Measurements from ENCODE around the gene SLC6A4.
"Not testable (repeated sequence)": the region's sequence is repeated elsewhere in the genome, so short reads cannot be mapped to it uniquely, and the experiment has no call there.

The SLC6A4 gene

DNA sequence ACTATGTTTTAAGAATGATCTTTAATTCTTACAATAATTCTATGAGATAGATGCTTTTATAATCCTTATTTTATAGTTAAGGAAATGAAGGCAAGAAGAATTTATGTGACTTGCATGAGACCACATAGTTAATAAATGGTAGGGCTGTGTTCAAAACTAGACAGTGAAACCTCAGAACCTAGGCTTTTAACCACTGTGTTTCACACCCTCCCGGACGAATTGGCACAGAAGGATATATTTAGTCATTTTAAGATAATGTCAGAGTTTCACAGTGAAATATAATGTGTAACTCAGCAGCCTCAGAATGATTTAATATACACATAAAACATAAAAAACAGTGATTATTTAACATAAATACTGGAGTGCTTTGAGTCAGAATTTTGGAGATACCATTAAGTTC, 61.8 kb downstream of the SLC6A4 start:
- DNase-seq (ENCODE audit: low read depth in 2 of 2): no peak

DNA sequence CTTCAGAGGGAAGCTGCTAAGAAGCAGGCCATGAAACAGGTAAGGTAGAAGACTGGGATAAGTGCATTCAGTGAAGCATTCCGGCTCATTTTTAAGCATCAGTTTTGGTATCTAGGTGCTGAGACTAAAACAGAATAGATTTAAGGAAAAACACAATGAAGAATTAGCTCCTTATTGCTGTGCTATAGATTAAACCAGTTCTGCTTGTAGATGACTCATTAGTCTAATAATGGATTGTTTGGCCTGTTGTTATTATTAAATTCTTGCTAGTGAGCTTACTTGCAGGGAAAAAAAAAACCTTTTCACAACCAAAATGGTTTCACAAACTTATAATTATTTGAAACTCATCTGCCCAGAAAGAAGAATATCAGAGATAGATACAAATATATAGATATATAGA, 62.9 kb downstream of the SLC6A4 start:
- DNase-seq (ENCODE audit: low read depth in 2 of 2): no peak

DNA sequence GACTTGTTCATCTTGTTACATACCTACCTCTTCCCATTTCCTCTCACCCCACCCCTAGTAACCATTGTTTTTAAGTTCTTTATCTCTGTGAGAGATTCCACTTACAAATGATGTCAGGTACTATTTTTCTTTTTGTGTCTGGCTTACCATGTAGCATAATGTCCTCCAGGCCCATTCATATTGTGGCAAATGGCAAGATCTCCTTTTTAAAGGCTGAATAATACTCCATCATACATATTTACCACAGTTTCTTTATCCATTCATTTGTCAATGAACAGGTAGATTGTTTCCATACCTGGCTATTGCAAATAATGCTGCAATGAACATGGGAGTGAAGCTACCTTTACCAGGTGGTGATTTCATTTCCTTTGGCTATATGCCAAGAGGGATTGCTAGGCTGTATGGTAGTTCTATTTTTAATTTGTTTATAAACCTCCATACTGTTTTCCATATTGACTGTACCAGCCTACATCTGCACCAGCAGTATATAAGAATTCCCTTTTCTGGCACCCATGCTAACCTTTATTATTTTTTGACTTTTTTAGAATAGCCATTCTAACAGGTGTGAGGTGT, 65.0 kb downstream of the SLC6A4 start:
- DNase-seq (ENCODE audit: low read depth in 2 of 2): no peak

DNA sequence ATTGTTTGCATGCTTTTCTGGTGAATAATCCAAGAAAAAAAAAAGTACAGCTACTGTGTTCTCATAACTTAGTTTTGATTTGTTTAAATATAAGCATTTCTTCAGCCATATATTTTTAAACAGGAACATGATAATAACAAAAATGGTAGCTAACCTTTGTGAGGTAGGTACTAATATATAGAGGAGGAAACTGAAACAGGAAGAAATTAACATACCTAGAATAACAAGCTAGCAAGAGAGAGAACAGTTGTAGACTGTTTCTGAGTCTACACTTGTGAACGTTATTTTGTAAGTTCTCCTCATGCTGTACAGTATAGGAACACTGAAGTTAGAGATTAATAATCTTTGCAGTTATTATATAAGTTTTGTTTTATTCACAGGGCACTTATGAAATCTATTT, 69.5 kb downstream of the SLC6A4 start:
- DNase-seq (ENCODE audit: low read depth in 2 of 2): no peak

DNA sequence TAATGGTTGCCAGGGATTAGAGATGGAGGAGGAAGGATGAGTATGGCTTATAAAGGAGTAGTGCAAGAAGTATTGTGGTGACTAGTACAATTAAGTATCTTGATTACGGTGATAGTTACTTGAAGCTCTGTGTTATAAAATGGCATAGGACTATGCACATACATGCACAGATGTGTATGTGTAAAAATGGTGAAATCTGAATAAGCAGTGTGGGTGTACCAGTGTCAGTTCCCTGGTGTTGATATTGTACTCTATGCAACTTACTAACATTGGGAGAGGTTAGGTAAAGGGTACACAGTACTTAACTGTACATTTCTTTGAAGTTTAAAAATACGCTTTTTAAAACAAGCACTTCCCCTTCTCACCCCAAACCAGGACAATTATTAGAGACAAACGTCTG, 70.3 kb downstream of the SLC6A4 start:
- DNase-seq (ENCODE audit: low read depth in 2 of 2): no peak

DNA sequence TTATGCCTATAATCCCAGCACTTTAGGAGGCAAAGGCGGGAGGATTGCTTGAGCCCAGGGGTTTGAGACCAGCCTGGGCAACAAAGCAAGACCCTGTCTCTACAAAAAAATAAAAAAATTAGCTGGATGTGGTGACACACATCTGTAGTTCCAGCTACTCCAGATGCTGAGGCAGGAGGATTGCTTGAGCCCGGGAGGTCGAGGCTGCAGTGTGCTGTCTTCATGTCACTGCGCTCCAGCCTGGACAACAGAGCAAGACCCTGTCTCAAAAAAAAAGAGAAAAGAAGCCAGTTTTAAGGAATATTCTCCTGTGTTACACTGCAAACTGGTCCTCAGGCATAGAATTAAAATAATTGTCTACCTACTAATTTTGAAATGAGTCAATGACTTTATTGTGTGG, 71.0 kb downstream of the SLC6A4 start:
- no peak for DNase-seq (ENCODE audit: low read depth in 2 of 2)

DNA sequence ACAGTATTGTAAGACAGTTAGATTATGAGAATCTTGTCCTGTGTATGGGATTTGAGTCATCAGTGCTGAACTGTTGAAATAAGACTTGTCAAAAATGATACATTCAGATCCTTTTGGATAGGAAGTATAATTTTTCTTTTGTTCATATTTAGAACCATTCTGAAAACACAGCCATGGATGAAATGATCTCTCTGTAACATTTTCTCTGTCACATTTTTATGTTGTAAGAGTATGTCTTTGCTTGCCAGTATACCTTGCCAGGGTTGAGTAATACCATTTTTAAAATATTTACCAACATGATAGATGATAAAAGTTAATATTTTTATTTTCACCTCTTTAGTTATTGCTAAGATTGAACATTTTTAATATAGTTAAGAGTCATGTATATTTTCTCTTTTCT, 73.9 kb downstream of the SLC6A4 start:
- DNase-seq (ENCODE audit: low read depth in 2 of 2): no peak

DNA sequence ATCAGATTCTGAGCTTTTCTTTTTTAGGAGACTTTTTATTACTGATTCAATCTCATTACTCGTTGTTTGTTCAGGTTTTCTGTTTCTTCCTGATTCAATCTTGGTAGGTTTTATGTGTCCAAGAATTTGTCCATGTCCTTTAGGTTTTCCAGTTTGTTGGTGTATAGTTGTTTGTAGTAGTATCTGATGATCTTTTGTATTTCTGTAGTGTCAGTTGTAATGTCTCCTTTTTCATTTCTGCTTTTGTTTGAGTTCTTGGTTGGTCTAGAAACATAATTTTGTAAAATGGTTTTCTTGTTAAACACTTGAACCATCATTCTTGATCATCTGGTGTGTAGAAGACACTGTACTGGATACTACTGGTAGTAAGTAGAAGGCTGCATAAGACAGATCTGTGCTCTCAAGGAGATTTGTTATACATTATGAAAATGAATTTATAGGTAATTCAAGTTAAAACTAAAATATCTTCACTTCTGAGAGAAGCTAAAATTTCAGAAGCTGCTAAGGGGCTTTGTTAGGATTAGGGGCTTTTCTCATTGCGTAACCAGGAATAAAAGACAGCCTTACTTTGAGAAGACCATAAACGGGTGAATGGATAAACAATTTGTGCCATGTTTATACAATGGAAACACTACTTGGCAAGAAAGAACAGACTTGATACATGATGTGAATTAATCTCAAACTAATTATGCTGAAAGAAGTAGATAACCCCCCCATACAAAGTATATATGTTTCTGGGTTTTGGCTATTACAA, 74.9 kb downstream of the SLC6A4 start:
- DNase-seq (ENCODE audit: low read depth in 2 of 2): no peak

DNA sequence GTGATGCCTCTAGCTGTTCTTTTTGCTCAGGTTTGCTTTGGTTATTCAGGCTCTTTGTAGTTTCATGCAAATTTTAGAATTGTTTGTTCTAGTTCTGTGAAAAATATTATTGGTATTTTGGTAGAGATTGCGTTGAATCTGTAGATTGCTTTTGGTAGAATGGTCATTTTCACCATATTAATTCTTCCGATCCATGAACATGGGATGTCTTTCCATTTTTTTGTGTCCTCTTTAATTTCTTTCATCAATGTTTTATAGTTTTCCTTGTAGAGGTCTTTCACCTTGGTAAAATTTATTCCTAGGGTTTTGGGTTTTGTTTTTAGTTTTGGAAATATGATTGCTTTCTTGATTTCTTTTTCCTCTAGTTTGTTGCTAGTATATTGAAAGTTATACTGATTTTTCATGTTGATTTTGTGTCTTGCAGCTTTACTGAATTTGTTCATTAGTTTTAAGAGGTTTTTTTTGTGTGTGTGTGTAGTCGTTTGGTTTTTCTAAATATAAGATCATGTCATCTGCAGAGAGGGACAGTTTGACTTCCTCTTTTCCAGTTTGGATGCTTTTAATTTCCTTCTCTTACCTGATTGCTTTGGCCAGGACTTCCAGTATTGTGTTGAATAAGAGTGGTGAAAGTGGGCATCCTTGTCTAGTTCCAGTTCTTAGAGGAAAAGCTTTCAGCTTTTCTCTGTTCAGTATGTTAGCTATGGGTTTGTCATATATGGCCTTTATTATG, 76.4 kb downstream of the SLC6A4 start:
- no peak for DNase-seq (ENCODE audit: low read depth in 2 of 2)

DNA sequence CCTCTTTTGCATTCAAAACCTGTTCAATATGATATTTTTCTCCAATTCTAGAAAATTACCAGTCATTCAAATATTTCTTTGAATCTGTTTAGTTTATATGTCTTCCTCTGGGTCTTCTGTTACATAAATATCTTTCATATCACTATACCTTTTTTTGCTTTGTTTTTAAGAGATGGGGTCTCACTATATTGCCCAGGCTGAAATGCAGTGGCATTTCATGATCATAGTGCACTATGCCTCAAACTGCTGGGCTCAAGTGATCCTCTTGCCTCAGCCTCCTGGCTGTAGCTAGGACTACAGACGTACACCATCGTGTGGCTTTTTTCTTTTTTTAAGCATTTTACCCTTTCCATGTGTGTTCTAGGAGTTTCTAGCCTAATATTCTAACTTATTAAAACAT, 80.1 kb downstream of the SLC6A4 start:
- DNase-seq (ENCODE audit: low read depth in 2 of 2): no peak

DNA sequence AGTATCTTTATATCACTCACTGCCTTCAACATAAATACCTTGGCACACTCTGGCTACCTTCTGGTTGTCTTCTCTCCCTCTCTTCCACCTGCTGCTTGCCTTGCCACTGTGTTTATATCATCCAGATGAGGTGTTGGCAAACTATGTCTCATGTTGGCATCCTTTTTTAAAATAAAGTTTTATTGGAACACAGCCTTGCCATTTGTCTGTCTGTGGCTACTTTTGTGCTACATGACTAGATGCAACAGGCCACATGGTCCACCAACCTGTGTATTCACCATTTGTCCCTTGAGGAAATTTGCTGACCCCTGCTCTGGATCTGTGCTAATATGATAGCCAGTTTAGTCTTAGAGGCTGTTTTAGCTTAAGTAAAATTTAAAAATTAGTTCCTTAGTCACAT, 82.0 kb downstream of the SLC6A4 start:
- no peak for DNase-seq (ENCODE audit: low read depth in 2 of 2)

DNA sequence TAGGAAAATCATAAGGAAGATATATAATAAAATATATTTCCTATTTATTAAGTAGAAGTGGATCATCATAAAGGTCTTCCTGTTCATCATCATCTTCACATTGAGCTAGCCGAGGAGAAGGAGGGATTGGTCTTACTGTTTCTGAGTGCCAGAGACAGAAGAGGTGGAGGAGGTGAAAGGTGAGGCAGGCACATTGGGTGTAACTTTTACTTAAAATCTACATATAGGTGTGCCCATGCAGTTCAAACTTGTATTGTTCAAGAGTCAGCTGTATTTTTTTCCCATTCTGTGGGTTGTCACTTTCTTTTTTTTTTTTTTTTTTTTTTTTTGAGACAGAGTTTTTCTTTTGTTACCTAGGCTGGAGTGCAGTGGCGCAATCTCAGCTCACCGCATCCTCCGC, 84.0 kb downstream of the SLC6A4 start:
- DNase-seq (ENCODE audit: low read depth in 2 of 2): no peak

DNA sequence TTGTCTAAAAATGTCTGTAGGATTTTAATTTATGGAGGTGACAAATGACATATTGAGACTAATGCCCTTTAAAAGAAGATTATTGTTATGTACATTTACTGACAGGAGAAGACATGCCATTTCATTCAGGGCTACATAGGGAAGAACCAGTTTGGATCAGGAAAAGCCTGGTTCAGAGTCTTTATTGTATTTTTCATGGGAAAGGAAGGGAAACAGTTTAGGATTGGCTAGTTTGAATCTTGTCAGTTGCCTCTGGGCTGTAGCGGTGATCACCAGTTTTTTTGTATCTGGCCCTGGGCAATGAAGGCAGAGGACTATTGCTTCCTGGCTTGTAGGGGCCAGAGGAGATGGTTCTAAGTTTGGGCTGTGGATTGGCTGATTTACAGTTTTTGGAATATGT, 87.1 kb downstream of the SLC6A4 start:
- DNase-seq (ENCODE audit: low read depth in 2 of 2): no peak

DNA sequence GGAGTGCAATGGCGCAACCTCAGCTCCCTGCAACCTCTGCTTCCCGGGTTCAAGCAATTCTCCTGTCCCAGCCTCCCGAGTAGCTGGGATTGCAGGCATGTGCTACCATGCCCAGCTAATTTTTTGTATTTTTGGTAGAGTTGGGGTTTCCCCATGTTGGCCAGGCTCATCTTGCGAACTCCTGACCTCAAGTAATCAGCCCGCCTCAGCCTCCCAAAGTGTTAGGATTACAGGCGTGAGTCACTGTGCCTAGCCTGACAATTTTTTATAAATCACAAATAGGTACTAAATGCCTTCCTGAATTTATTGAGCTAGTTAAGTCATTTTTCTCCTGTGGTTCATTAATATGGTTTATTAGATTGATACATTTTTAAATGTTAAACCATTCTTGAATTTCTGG, 87.6 kb downstream of the SLC6A4 start:
- not testable (repeated sequence) for DNase-seq (ENCODE audit: low read depth in 2 of 2)
